A673 (cell line): ENCODE data around the gene MCM5. TPM values are rescaled to one million over a fixed set of nuclear protein-coding genes. Genes with fewer than 3 reads are reported as not detected.
"Not testable (repeated sequence)": the region's sequence is repeated elsewhere in the genome, so short reads cannot be mapped to it uniquely, and the experiment has no call there.

Source experiments
- BruUV-seq: library from RNA; stranded (reverse); fragments of 400-500 nt; replicated peaks from 2 replicates; lab custom pipeline; 2021; lab: Mats Ljungman, UMichigan
- CTCF ChIA-PET: fragments of 300-600 bp; sonication (Branson Sonifier 250); formaldehyde crosslinking; loops from one replicate; lab custom pipeline; 2022; ENCODE audit warnings: antibody characterized with exemption; lab: Charles Lee
- POLR2A ChIA-PET: fragments of 300-600 bp; sonication (Branson Sonifier 250); formaldehyde crosslinking; loops from one replicate; lab custom pipeline; 2022; ENCODE audit warnings: antibody characterized with exemption; ENCODE audit not compliant: low non-redundant PET; lab: Charles Lee
- DNase-seq: peaks from one replicate; pipeline ENCODE4 v3.0.0-alpha.2; 2015; ENCODE audit warnings: low spot score
- H3K27ac ChIP-seq: fragments of 200-600 bp; sonication (generic); 2 replicates; pipeline ENCODE4 v1.5.1; 2016; ENCODE audit warnings: mixed run types, low read depth, mild to moderate bottlenecking, mixed read lengths, antibody characterized with exemption, low read length; ENCODE audit not compliant: poor library complexity, severe bottlenecking
- H3K27me3 ChIP-seq: fragments of 200-600 bp; sonication (generic); replicated peaks from 2 replicates; pipeline ENCODE4 v1.6.1; 2017; ENCODE audit warnings: mixed run types, low read depth, mild to moderate bottlenecking, mixed read lengths, antibody characterized with exemption, low read length; ENCODE audit not compliant: insufficient read depth, poor library complexity
- H3K36me3 ChIP-seq: fragments of 200-600 bp; sonication (generic); 2 replicates; pipeline ENCODE4 v1.6.1; 2016; ENCODE audit warnings: mixed run types, mild to moderate bottlenecking, mixed read lengths, antibody characterized with exemption, low read length; ENCODE audit not compliant: insufficient read depth, poor library complexity, severe bottlenecking
- H3K4me1 ChIP-seq: fragments of 200-600 bp; sonication (generic); 2 replicates; pipeline ENCODE4 v1.6.1; 2017; ENCODE audit warnings: mixed run types, mild to moderate bottlenecking, mixed read lengths, antibody characterized with exemption, low read length; ENCODE audit not compliant: insufficient read depth, poor library complexity, severe bottlenecking
- H3K4me3 ChIP-seq: fragments of 200-600 bp; sonication (generic); 2 replicates; pipeline ENCODE4 v1.5.1; 2016; ENCODE audit warnings: low read depth, mixed run types, mild to moderate bottlenecking, mixed read lengths, low read length; ENCODE audit not compliant: poor library complexity, severe bottlenecking
- H3K9me3 ChIP-seq: fragments of 200-600 bp; sonication (generic); 2 replicates; pipeline ENCODE4 v1.6.1; 2016; ENCODE audit warnings: mixed run types, low read depth, mild to moderate bottlenecking, mixed read lengths, antibody characterized with exemption, low read length; ENCODE audit not compliant: poor library complexity, severe bottlenecking
- EZH2 ChIP-seq: fragments of 200-600 bp; sonication (generic); IDR thresholded peaks from 2 replicates; pipeline ENCODE4 v1.6.1; 2017; ENCODE audit warnings: borderline replicate concordance, low read depth, mild to moderate bottlenecking, mixed read lengths, antibody characterized with exemption, low read length; ENCODE audit not compliant: poor library complexity, severe bottlenecking
- intact Hi-C: fragments of 100-400 bp; cut with micrococcal nuclease; formaldehyde crosslinking; loops from one replicate; pipeline ENCODE4 v1.10.0; 2022; ENCODE audit not compliant: unreplicated experiment
- total RNA-seq: library from RNA; stranded (reverse); gene quantifications from 2 replicates; pipeline ENCODE4 v1.2.3, GENCODE V29; 2021
- TF ChIP-seq, protein P1 (sequence below): fragments of 300-800, 200-600 bp; sonication (generic); conservative IDR thresholded peaks from 2 replicates; pipeline ENCODE4 v1.5.1; 2017; ENCODE audit warnings: low read depth, mild to moderate bottlenecking, antibody characterized with exemption, low read length, moderate library complexity, mixed read lengths

MCM5 gene
- total RNA-seq, 1 experiment from 2014 or later: 245 TPM

DNA sequence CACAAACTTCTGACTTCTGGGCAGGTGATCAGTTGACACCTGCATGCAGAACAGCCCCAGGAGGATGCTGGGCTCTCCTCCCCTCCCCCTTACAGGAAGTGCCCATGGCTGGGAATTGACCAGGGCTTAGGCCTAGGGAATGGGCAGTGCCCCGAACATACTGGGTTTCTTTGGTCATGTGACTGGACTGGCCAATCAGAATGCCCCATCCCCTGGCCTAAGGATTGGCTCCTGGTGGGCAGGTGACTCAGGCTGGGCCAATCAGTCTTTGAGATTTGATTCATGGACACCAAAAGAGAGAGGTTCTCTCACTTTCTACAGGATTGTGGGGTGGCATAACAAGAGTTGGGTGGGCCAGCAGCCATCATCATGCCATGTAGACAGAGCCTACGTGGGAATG lies 37.1 kb downstream of the MCM5 start:
- no peak overlapping the region for H3K27ac ChIP-seq
- DNase-seq: peak; percentile 37
- TF ChIP-seq, protein P1, sequence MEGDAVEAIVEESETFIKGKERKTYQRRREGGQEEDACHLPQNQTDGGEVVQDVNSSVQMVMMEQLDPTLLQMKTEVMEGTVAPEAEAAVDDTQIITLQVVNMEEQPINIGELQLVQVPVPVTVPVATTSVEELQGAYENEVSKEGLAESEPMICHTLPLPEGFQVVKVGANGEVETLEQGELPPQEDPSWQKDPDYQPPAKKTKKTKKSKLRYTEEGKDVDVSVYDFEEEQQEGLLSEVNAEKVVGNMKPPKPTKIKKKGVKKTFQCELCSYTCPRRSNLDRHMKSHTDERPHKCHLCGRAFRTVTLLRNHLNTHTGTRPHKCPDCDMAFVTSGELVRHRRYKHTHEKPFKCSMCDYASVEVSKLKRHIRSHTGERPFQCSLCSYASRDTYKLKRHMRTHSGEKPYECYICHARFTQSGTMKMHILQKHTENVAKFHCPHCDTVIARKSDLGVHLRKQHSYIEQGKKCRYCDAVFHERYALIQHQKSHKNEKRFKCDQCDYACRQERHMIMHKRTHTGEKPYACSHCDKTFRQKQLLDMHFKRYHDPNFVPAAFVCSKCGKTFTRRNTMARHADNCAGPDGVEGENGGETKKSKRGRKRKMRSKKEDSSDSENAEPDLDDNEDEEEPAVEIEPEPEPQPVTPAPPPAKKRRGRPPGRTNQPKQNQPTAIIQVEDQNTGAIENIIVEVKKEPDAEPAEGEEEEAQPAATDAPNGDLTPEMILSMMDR: no peak
- TF ChIP-seq EZH2: no peak
- intact Hi-C loops: no loop called here
- CTCF ChIA-PET: no interaction called here
- no peaks in the 10 kb centered on the region for H3K27me3 ChIP-seq
- no peaks in the 10 kb centered on the region for H3K4me1 ChIP-seq
- no peak overlapping the region for H3K4me3 ChIP-seq
- no TSS peak for BruUV-seq
- POLR2A ChIA-PET: no interaction called here
- peaks cover 13% of the 10 kb centered on the region for H3K9me3 ChIP-seq
- peaks cover 33% of the 10 kb centered on the region for H3K36me3 ChIP-seq

DNA sequence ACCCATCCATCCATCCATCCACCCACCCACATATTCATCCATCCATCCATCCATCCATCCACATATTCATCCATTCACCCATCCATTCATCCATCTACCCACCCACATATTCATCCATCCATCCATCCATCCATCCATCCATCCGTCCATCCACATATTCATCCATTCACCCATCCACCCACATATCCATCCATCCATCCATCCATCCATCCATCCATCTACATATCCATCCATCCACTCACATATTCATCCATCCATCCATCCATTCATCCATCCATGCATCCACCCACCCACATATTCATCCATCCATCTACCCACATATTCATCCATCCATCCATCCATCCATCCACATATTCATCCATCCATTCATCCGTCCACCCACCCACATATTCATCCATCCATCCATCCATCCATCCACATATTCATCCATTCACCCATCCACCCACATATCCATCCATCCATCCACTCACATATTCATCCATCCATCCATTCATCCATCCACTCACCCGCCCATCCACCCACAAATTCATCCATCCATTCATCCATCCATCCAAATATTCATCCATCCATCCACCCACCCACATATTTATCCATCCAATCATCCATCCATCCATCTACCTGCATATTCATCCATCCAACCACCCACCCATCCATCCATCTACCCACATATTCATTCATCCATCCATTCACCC lies 38.9 kb downstream of the MCM5 start:
- peaks cover 15% of the 10 kb centered on the region for H3K36me3 ChIP-seq
- H3K9me3 ChIP-seq, CTCF ChIA-PET, intact Hi-C loops, POLR2A ChIA-PET, DNase-seq, H3K27me3 ChIP-seq, H3K4me3 ChIP-seq, H3K27ac ChIP-seq, H3K4me1 ChIP-seq, BruUV-seq: not testable (repeated sequence)

DNA sequence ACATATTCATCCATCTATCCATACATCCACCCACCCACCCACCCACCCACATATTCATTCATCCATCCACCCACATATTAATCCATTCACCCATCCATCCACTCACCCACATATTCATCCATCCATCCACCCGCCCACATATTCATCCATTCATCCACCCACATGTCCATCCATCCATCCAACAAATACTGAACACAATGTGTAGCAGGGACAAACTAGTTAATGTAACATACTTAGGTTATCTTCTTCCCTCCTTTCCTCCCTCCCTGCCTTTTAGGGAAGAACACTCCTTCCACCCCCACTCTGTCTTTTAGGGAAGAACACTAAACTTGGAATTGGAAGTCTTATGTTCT lies 39.4 kb downstream of the MCM5 start:
- TF ChIP-seq EZH2: no peak
- TF ChIP-seq, protein P1: no peak
- no peak for DNase-seq
- intact Hi-C loops: no loop called here
- Histone ChIP-seq H3K27me3 (no peaks in the 10 kb centered on the region), H3K4me3 (no peak overlapping the region), H3K27ac (no peak overlapping the region), H3K4me1 (no peaks in the 10 kb centered on the region), H3K9me3 (no peaks in the 10 kb centered on the region), H3K36me3 (peaks cover 10% of the 10 kb centered on the region)
- CTCF ChIA-PET: no interaction called here
- no TSS peak for BruUV-seq
- POLR2A ChIA-PET: no interaction called here

DNA sequence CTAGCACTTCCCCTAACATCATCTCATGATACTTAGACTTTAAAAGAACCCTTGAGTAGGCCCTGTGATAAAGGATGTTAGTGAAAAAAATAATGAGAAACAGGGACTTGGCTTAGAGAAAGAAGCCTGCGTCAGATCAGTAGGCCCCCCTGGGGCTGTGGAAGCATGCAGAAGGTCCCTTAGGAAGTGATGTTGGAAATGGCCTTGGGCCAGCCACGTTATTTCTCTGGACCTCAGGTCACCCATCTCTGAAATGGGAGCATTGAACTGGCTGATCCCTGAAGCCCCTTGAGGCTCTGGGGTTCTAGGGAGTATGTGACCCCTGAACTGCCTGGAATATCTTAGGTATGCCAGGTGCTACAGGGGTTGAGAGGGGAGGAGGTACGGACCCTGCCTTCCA lies 40.2 kb downstream of the MCM5 start:
- Histone ChIP-seq H3K27me3 (no peaks in the 10 kb centered on the region), H3K9me3 (no peaks in the 10 kb centered on the region), H3K27ac (no peak overlapping the region), H3K4me3 (no peak overlapping the region), H3K36me3 (peaks cover 5% of the 10 kb centered on the region), H3K4me1 (no peaks in the 10 kb centered on the region)
- no peak for DNase-seq
- ChIA-PET CTCF (no interaction called here), POLR2A (no interaction called here)
- intact Hi-C loops: no loop called here
- BruUV-seq: no TSS peak
- TF ChIP-seq, protein P1: no peak
- TF ChIP-seq EZH2: no peak
